SJSA1 (cell line): ENCODE data around the gene COL23A1. TPM values are rescaled to one million over a fixed set of nuclear protein-coding genes. Genes with fewer than 3 reads are reported as not detected.

Experiments
- DNase-seq, 2 experiments: peaks; one replicate each; pipeline ENCODE4 v3.0.0-alpha.2; 2015 to 2020; ENCODE audit warnings: low spot score in 2 of 2, low read depth in 1 of 2
- H3K27ac ChIP-seq: fragments of 250-450 bp; sonication (Bioruptor Pico); 2 replicates; pipeline ENCODE4 v1.5.1; 2020; ENCODE audit warnings: mild to moderate bottlenecking, moderate library complexity
- H3K27me3 ChIP-seq: fragments of 250-450 bp; sonication (Bioruptor Pico); replicated peaks from 2 replicates; pipeline ENCODE4 v1.5.1; 2020; ENCODE audit warnings: mild to moderate bottlenecking, moderate library complexity
- H3K36me3 ChIP-seq: fragments of 250-450 bp; sonication (Bioruptor Pico); 2 replicates; pipeline ENCODE4 v1.5.1; 2020; ENCODE audit warnings: mild to moderate bottlenecking
- H3K4me1 ChIP-seq: fragments of 250-450 bp; sonication (Bioruptor Pico); replicated peaks from 2 replicates; pipeline ENCODE4 v1.6.1; 2021; ENCODE audit warnings: mild to moderate bottlenecking
- H3K4me3 ChIP-seq: fragments of 250-450 bp; sonication (Bioruptor Pico); 2 replicates; pipeline ENCODE4 v1.5.1; 2020; ENCODE audit warnings: mild to moderate bottlenecking
- H3K9me3 ChIP-seq: fragments of 250-450 bp; sonication (Bioruptor Pico); replicated peaks from 2 replicates; pipeline ENCODE4 v1.5.1; 2020; ENCODE audit warnings: mild to moderate bottlenecking
- total RNA-seq: library from RNA; depleted of rRNA; stranded (reverse); fragments of >200 nt; shearing (Covaris generic); gene quantifications from 2 replicates; pipeline ENCODE4 v1.2.3, GENCODE V29; 2014

The COL23A1 gene
- total RNA-seq, 1 experiment from 2014 or later = not detected

- Histone ChIP-seq H3K36me3 (no peaks in the 10 kb centered on the region), H3K27ac (no peak overlapping the region), H3K9me3 (peaks cover 52% of the 10 kb centered on the region), H3K4me3 (no peak overlapping the region), H3K4me1 (no peaks in the 10 kb centered on the region), H3K27me3 (no peaks in the 10 kb centered on the region)
- DNase-seq = no peak
Observed at GRCh38 chr5:178293400-178293799, 296.8 kb downstream of the COL23A1 start.

- Histone ChIP-seq H3K27ac (no peak overlapping the region), H3K9me3 (peaks cover 50% of the 10 kb centered on the region), H3K4me3 (no peak overlapping the region), H3K4me1 (no peaks in the 10 kb centered on the region), H3K36me3 (no peaks in the 10 kb centered on the region), H3K27me3 (no peaks in the 10 kb centered on the region)
- no peak for DNase-seq
Observed at GRCh38 chr5:178292826-178293205, 297.4 kb downstream of the COL23A1 start.

- Histone ChIP-seq H3K36me3 (no peaks in the 10 kb centered on the region), H3K9me3 (peaks cover 51% of the 10 kb centered on the region), H3K27ac (no peak overlapping the region), H3K4me3 (no peak overlapping the region), H3K4me1 (no peaks in the 10 kb centered on the region), H3K27me3 (no peaks in the 10 kb centered on the region)
- no peak for DNase-seq
Observed at GRCh38 chr5:178291969-178292825, 298.0 kb downstream of the COL23A1 start.

GRCh38 chr5:178291161-178291561 lies 299.0 kb downstream of the COL23A1 start:
- no peaks in the 10 kb centered on the region for H3K4me1 ChIP-seq
- H3K27ac ChIP-seq = no peak overlapping the region
- H3K27me3 ChIP-seq = no peaks in the 10 kb centered on the region
- peaks cover 54% of the 10 kb centered on the region for H3K9me3 ChIP-seq
- no peak for DNase-seq
- no peaks in the 10 kb centered on the region for H3K36me3 ChIP-seq
- no peak overlapping the region for H3K4me3 ChIP-seq

GRCh38 chr5:178290376-178290775 lies 299.8 kb downstream of the COL23A1 start:
- H3K9me3 ChIP-seq = peaks cover 58% of the 10 kb centered on the region
- H3K27me3 ChIP-seq = no peaks in the 10 kb centered on the region
- no peak for DNase-seq
- H3K4me1 ChIP-seq = no peaks in the 10 kb centered on the region
- H3K36me3 ChIP-seq = no peaks in the 10 kb centered on the region
- no peak overlapping the region for H3K4me3 ChIP-seq
- H3K27ac ChIP-seq = no peak overlapping the region

GRCh38 chr5:178289438-178289837 lies 300.8 kb downstream of the COL23A1 start:
- H3K4me1 ChIP-seq = no peaks in the 10 kb centered on the region

GRCh38 chr5:178288401-178289368 lies 301.5 kb downstream of the COL23A1 start:
- no peak overlapping the region for H3K27ac ChIP-seq
- no peak overlapping the region for H3K4me3 ChIP-seq
- H3K4me1 ChIP-seq = no peaks in the 10 kb centered on the region
- H3K27me3 ChIP-seq = no peaks in the 10 kb centered on the region
- DNase-seq = no peak
- H3K9me3 ChIP-seq = peaks cover 66% of the 10 kb centered on the region
- no peaks in the 10 kb centered on the region for H3K36me3 ChIP-seq

More at GRCh38 chr5:178289438-178289837, 300.8 kb downstream of the COL23A1 start:
- Histone ChIP-seq H3K4me3 (no peak overlapping the region), H3K27me3 (no peaks in the 10 kb centered on the region), H3K9me3 (peaks cover 60% of the 10 kb centered on the region), H3K27ac (no peak overlapping the region), H3K36me3 (no peaks in the 10 kb centered on the region)
- DNase-seq = no peak

GRCh38 chr5:178287791-178288105 lies 302.4 kb downstream of the COL23A1 start:
- H3K4me3 ChIP-seq = no peak overlapping the region
- no peak for DNase-seq
- H3K27ac ChIP-seq = no peak overlapping the region
- no peaks in the 10 kb centered on the region for H3K36me3 ChIP-seq
- no peaks in the 10 kb centered on the region for H3K4me1 ChIP-seq
- peaks cover 73% of the 10 kb centered on the region for H3K9me3 ChIP-seq
- H3K27me3 ChIP-seq = no peaks in the 10 kb centered on the region

GRCh38 chr5:178287091-178287790 lies 303.0 kb downstream of the COL23A1 start:
- no peaks in the 10 kb centered on the region for H3K4me1 ChIP-seq
- no peaks in the 10 kb centered on the region for H3K27me3 ChIP-seq
- no peaks in the 10 kb centered on the region for H3K36me3 ChIP-seq
- H3K4me3 ChIP-seq = no peak overlapping the region
- H3K9me3 ChIP-seq = peaks cover 71% of the 10 kb centered on the region
- no peak for DNase-seq
- no peak overlapping the region for H3K27ac ChIP-seq

GRCh38 chr5:178286226-178287090 lies 303.7 kb downstream of the COL23A1 start:
- H3K27ac ChIP-seq = no peak overlapping the region
- no peak for DNase-seq
- H3K27me3 ChIP-seq = no peaks in the 10 kb centered on the region
- no peak overlapping the region for H3K4me3 ChIP-seq
- peaks cover 65% of the 10 kb centered on the region for H3K9me3 ChIP-seq
- no peaks in the 10 kb centered on the region for H3K36me3 ChIP-seq
- no peaks in the 10 kb centered on the region for H3K4me1 ChIP-seq

GRCh38 chr5:178285399-178286225 lies 304.6 kb downstream of the COL23A1 start:
- H3K4me3 ChIP-seq = no peak overlapping the region
- H3K36me3 ChIP-seq = no peaks in the 10 kb centered on the region
- no peaks in the 10 kb centered on the region for H3K27me3 ChIP-seq
- H3K9me3 ChIP-seq = peaks cover 62% of the 10 kb centered on the region
- no peak for DNase-seq
- H3K27ac ChIP-seq = no peak overlapping the region
- H3K4me1 ChIP-seq = no peaks in the 10 kb centered on the region

GRCh38 chr5:178284996-178285395 lies 305.2 kb downstream of the COL23A1 start:
- H3K4me1 ChIP-seq = no peaks in the 10 kb centered on the region; the same call in 1 of the 2 replicates
- H3K27ac ChIP-seq = no peak overlapping the region
- no peak overlapping the region for H3K4me3 ChIP-seq
- H3K36me3 ChIP-seq = no peaks in the 10 kb centered on the region
- H3K27me3 ChIP-seq = no peaks in the 10 kb centered on the region
- peaks cover 60% of the 10 kb centered on the region for H3K9me3 ChIP-seq
- no peak for DNase-seq
